H9 (cell line): ENCODE data around the gene NRXN2. TPM values are rescaled to one million over a fixed set of nuclear protein-coding genes. Genes with fewer than 3 reads are reported as not detected.

Experiments
- DNase-seq: peaks from one replicate; pipeline ENCODE4 v3.0.0-alpha.2; 2017
- H2AFZ ChIP-seq: one replicate; pipeline ENCODE4 v1.6.1; 2013; ENCODE audit warnings: mild to moderate bottlenecking, low read length, control low read depth, moderate library complexity
- H2AK5ac ChIP-seq: 2 replicates; pipeline ENCODE4 v1.6.1; 2013; ENCODE audit warnings: low read length, control low read depth, mixed read lengths; ENCODE audit not compliant: insufficient read length
- H2BK120ac ChIP-seq: one replicate; pipeline ENCODE4 v1.6.1; 2013; ENCODE audit warnings: low read depth, mild to moderate bottlenecking, low read length, control low read depth, inconsistent platforms; ENCODE audit not compliant: poor library complexity, severe bottlenecking
- H2BK12ac ChIP-seq: 2 replicates; pipeline ENCODE4 v1.6.1; 2013; ENCODE audit warnings: low read length, control low read depth, mixed read lengths, low read depth; ENCODE audit not compliant: insufficient read length
- H2BK15ac ChIP-seq: 2 replicates; pipeline ENCODE4 v1.6.1; 2013; ENCODE audit warnings: low read depth, low read length, control low read depth
- H2BK20ac ChIP-seq: one replicate; pipeline ENCODE4 v1.6.1; 2013; ENCODE audit warnings: low read depth, mild to moderate bottlenecking, low read length, control low read depth, inconsistent platforms; ENCODE audit not compliant: poor library complexity, severe bottlenecking
- H2BK5ac ChIP-seq: 2 replicates; pipeline ENCODE4 v1.6.1; 2013; ENCODE audit warnings: low read length, control low read depth, mixed read lengths; ENCODE audit not compliant: insufficient read length
- H3K14ac ChIP-seq: 2 replicates; pipeline ENCODE4 v1.6.1; 2013; ENCODE audit warnings: low read length, control low read depth; ENCODE audit not compliant: insufficient read depth
- H3K18ac ChIP-seq: 2 replicates; pipeline ENCODE4 v1.6.1; 2013; ENCODE audit warnings: low read depth, mild to moderate bottlenecking, mixed read lengths, low read length, control low read depth; ENCODE audit not compliant: insufficient read length
- H3K23ac ChIP-seq: 2 replicates; pipeline ENCODE4 v1.6.1; 2013; ENCODE audit warnings: low read length, control low read depth, mixed read lengths, low read depth; ENCODE audit not compliant: insufficient read length
- H3K23me2 ChIP-seq: 2 replicates; pipeline ENCODE4 v1.6.1; 2013; ENCODE audit warnings: low read depth, mild to moderate bottlenecking, mixed read lengths, low read length, control low read depth; ENCODE audit not compliant: insufficient read length, poor library complexity, severe bottlenecking
- H3K27ac ChIP-seq: 2 replicates; pipeline ENCODE4 v1.5.1; 2013; ENCODE audit warnings: low read length, control low read depth, mixed read lengths, low read depth; ENCODE audit not compliant: insufficient read length
- H3K27me3 ChIP-seq: 2 replicates; pipeline ENCODE4 v1.6.1; 2013; ENCODE audit warnings: low read length, control low read depth, inconsistent platforms; ENCODE audit not compliant: insufficient read depth
- H3K4ac ChIP-seq: 2 replicates; pipeline ENCODE4 v1.6.1; 2013; ENCODE audit warnings: low read depth, mild to moderate bottlenecking, control low read depth, inconsistent platforms, low read length, moderate library complexity
- H3K4me1 ChIP-seq: 2 replicates; pipeline ENCODE4 v1.6.1; 2013; ENCODE audit warnings: low read length, control low read depth, inconsistent platforms; ENCODE audit not compliant: insufficient read depth
- H3K4me2 ChIP-seq: 2 replicates; pipeline ENCODE4 v1.6.1; 2013; ENCODE audit warnings: low read length, control low read depth, mixed read lengths; ENCODE audit not compliant: insufficient read length, insufficient read depth
- H3K56ac ChIP-seq: 2 replicates; pipeline ENCODE4 v1.6.1; 2013; ENCODE audit warnings: low read depth, mild to moderate bottlenecking, mixed read lengths, low read length, control low read depth; ENCODE audit not compliant: insufficient read length
- H3K79me1 ChIP-seq: 2 replicates; pipeline ENCODE4 v1.6.1; 2013; ENCODE audit warnings: low read depth, mild to moderate bottlenecking, moderate library complexity, low read length, control low read depth, inconsistent platforms; ENCODE audit not compliant: insufficient read depth, poor library complexity, severe bottlenecking
- H3K79me2 ChIP-seq: 2 replicates; pipeline ENCODE4 v1.6.1; 2013; ENCODE audit warnings: low read length, control low read depth, inconsistent platforms; ENCODE audit not compliant: insufficient read depth
- H3K9ac ChIP-seq: 2 replicates; pipeline ENCODE4 v1.6.1; 2013; ENCODE audit warnings: low read length, control low read depth, mixed read lengths; ENCODE audit not compliant: insufficient read length; ENCODE audit errors: extremely low read depth
- H3K9me3 ChIP-seq: one replicate; pipeline ENCODE4 v1.6.1; 2013; ENCODE audit warnings: low read depth, low read length, inconsistent platforms; ENCODE audit not compliant: control insufficient read depth
- H3T11ph ChIP-seq: one replicate; pipeline ENCODE4 v1.6.1; 2013; ENCODE audit warnings: mild to moderate bottlenecking, low read length, control low read depth, inconsistent platforms
- H4K20me1 ChIP-seq: one replicate; pipeline ENCODE4 v1.6.1; 2013; ENCODE audit not compliant: control insufficient read depth, insufficient read length, insufficient read depth
- H4K5ac ChIP-seq: 2 replicates; pipeline ENCODE4 v1.6.1; 2013; ENCODE audit warnings: low read depth, mild to moderate bottlenecking, mixed read lengths, low read length, control low read depth; ENCODE audit not compliant: insufficient read length
- H4K8ac ChIP-seq: replicated peaks from 2 replicates; pipeline ENCODE4 v1.6.1; 2013; ENCODE audit warnings: low read length, control low read depth, mixed read lengths, low read depth; ENCODE audit not compliant: insufficient read length
- H4K91ac ChIP-seq: 2 replicates; pipeline ENCODE4 v1.6.1; 2013; ENCODE audit warnings: low read depth, mild to moderate bottlenecking, moderate library complexity, mixed read lengths, low read length, control low read depth; ENCODE audit not compliant: insufficient read length
- H3K27ac Mint-ChIP-seq, 3 experiments: 2 replicates in 2 of 3; 3 replicates in 1 of 3; pipeline ENCODE4 v1.8.0; 2020 to 2021; ENCODE audit warnings: mixed read lengths in 3 of 3, mild to moderate bottlenecking in 1 of 3, moderate library complexity in 1 of 3
- H3K27me3 Mint-ChIP-seq: 2 replicates; pipeline ENCODE4 v1.8.0; 2021; ENCODE audit warnings: low read depth, mild to moderate bottlenecking, moderate library complexity, mixed read lengths
- H3K36me3 Mint-ChIP-seq, 3 experiments: 2 replicates in 2 of 3; 3 replicates in 1 of 3; pipeline ENCODE4 v1.8.0; 2020 to 2021; ENCODE audit warnings: low read depth in 3 of 3, mixed read lengths in 3 of 3; ENCODE audit not compliant: insufficient read depth in 1 of 3
- H3K4me1 Mint-ChIP-seq, 2 experiments: 2 replicates each; pipeline ENCODE4 v1.8.0; 2020; ENCODE audit warnings: mixed read lengths in 2 of 2
- H3K4me3 Mint-ChIP-seq, 2 experiments: 2 replicates in 1 of 2; 3 replicates in 1 of 2; pipeline ENCODE4 v1.8.0; 2020 to 2021; ENCODE audit warnings: mild to moderate bottlenecking in 2 of 2, mixed read lengths in 2 of 2, moderate library complexity in 1 of 2
- H3K9me3 Mint-ChIP-seq, 2 experiments: 2 replicates in 1 of 2; 3 replicates in 1 of 2; pipeline ENCODE4 v1.8.0; 2020; ENCODE audit warnings: mild to moderate bottlenecking in 2 of 2, mixed read lengths in 2 of 2, moderate library complexity in 1 of 2
- WGBS: extraction: QIAGEN DNeasy Blood & Tissue Kit; methylation state at CpG from one replicate; pipeline ENCODE4 v1.1.7; 2013; ENCODE audit warnings: missing lambda C conversion rate, low lambda C conversion rate, mixed read lengths; ENCODE audit not compliant: insufficient read length; ENCODE audit errors: extremely low coverage; 5-methylcytosine and 5-hydroxymethylcytosine counted together
- total RNA-seq: library from RNA; stranded (reverse); gene quantifications from 2 replicates; pipeline ENCODE4 v1.2.1, GENCODE V29; 2021
- TF ChIP-seq, protein P1 (sequence below): fragments of 200-600 bp; sonication (generic); conservative IDR thresholded peaks from 3 replicates; pipeline ENCODE4 v1.8.0; 2021; ENCODE audit warnings: antibody characterized with exemption, mild to moderate bottlenecking

Gene NRXN2
- total RNA-seq, 1 experiment from 2014 or later: 3.9 TPM

DNA sequence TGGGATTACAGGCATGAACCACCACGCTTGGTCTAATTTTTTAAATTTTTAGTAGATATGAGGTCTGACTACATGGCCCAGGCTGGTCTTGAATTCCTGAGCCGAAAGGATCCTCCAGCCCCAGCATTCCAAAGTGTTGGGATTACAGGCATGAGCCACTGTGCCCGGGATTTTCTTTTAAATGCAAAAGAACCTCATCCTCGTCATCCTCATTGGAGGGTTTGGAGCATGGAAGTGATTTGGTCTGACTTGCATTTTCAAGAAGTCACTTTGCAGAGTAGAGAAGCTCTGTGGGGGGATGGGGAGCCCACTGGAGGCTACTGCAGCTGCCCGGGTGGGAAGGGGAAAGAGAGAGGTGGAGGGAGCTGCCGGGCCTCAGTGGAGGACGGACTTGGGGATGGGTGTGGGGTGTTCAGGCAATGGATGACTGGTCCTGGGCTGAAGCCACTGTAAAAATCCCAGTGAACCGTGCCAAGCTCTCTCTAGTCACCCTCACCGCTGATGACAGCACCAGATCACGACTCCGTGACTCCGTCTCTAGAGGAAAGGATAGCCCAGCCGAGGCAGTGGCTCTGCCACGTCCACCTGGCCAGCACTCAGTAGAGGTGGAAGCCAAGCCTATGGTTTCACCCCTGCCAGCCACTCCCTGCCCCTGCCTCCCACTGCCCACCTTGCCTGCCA lies 164.8 kb downstream of the NRXN2 start:
- Mint-ChIP-seq H3K4me3 (peak overlapping the region in 1 of 2 experiments; percentile 53; a peak in 2 of 5 replicates), H3K9me3 (no peaks in the 10 kb centered on the region; a peak in 1 of 5 replicates), H3K27ac (peak overlapping the region; percentile 88 to 92 (median 90); a peak in 5 of 7 replicates), H3K4me1 (peaks cover 39 to 49% of the 10 kb centered on the region in 2 experiments), H3K36me3 (0 out of 7 replicates have a peak, but pooled peaks cover 0 to under 1% (median 0%) of the 10 kb centered on the region in 3 experiments), H3K27me3 (peaks cover 4% of the 10 kb centered on the region)
- H3K27ac ChIP-seq: no peak overlapping the region
- no peaks in the 10 kb centered on the region for H3K9me3 ChIP-seq
- H3K23ac ChIP-seq: no peak overlapping the region
- no peak overlapping the region for H3K56ac ChIP-seq
- H3K79me1 ChIP-seq: no peaks in the 10 kb centered on the region
- peak overlapping the region; percentile 61 for H2BK20ac ChIP-seq
- no peaks in the 10 kb centered on the region for H3K27me3 ChIP-seq
- WGBS: no CpG with 5 or more reads among the region's 14 CpGs
- no peak overlapping the region for H2BK120ac ChIP-seq
- no peak overlapping the region for H3K9ac ChIP-seq
- no peak overlapping the region for H3T11ph ChIP-seq
- H2BK5ac ChIP-seq: no peak overlapping the region
- H3K14ac ChIP-seq: peak overlapping the region; percentile 89
- H2BK15ac ChIP-seq: no peak overlapping the region
- TF ChIP-seq, protein P1, sequence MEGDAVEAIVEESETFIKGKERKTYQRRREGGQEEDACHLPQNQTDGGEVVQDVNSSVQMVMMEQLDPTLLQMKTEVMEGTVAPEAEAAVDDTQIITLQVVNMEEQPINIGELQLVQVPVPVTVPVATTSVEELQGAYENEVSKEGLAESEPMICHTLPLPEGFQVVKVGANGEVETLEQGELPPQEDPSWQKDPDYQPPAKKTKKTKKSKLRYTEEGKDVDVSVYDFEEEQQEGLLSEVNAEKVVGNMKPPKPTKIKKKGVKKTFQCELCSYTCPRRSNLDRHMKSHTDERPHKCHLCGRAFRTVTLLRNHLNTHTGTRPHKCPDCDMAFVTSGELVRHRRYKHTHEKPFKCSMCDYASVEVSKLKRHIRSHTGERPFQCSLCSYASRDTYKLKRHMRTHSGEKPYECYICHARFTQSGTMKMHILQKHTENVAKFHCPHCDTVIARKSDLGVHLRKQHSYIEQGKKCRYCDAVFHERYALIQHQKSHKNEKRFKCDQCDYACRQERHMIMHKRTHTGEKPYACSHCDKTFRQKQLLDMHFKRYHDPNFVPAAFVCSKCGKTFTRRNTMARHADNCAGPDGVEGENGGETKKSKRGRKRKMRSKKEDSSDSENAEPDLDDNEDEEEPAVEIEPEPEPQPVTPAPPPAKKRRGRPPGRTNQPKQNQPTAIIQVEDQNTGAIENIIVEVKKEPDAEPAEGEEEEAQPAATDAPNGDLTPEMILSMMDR: no peak
- H3K79me2 ChIP-seq: no peaks in the 10 kb centered on the region
- DNase-seq: peak; percentile 66
- no peak overlapping the region for H3K4me2 ChIP-seq
- H3K23me2 ChIP-seq: no peaks in the 10 kb centered on the region
- no peak overlapping the region for H4K8ac ChIP-seq
- no peak overlapping the region for H2AFZ ChIP-seq
- peak overlapping the region; percentile 69; the same call in 1 of the 2 replicates for H3K4ac ChIP-seq
- H2BK12ac ChIP-seq: peak overlapping the region; percentile 65
- H3K4me1 ChIP-seq: peaks cover 7% of the 10 kb centered on the region; the same call in 1 of the 2 replicates
- H4K20me1 ChIP-seq: no peaks in the 10 kb centered on the region
- H4K5ac ChIP-seq: no peak overlapping the region
- H3K18ac ChIP-seq: peak overlapping the region; percentile 90
- no peak overlapping the region for H2AK5ac ChIP-seq
- no peak overlapping the region for H4K91ac ChIP-seq
